Sigmoid colon (tissue), 7 donors: Measurements from ENCODE around the gene NR6A1. TPM values are rescaled to one million over a fixed set of nuclear protein-coding genes. Genes with fewer than 3 reads are reported as not detected.

Experiments
- DNase-seq: peaks from one replicate; pipeline ENCODE4 v3.0.0-alpha.2; 2019
- H3K27ac ChIP-seq, 4 donors: fragments of 200-600 bp; sonication (generic); one replicate each; pipeline ENCODE4 v1.5.1; 2016 to 2019; ENCODE audit warnings: mild to moderate bottlenecking in 1 of 4
- H3K27me3 ChIP-seq, 3 donors: fragments of 200-600 bp; sonication (generic); one replicate each; pipeline ENCODE4 v1.5.1; 2019; ENCODE audit warnings: mild to moderate bottlenecking in 1 of 3
- H3K36me3 ChIP-seq, 4 donors: fragments of 200-600 bp; sonication (generic); one replicate each; pipeline ENCODE4 v1.5.1; 2016 to 2019
- H3K4me1 ChIP-seq, 4 donors: fragments of 200-600 bp; sonication (generic); one replicate each; pipeline ENCODE4 v1.5.1; 2017 to 2019
- H3K4me3 ChIP-seq, 4 donors: fragments of 200-600 bp; sonication (generic); one replicate each; pipeline ENCODE4 v1.5.1; 2017 to 2019; ENCODE audit warnings: mild to moderate bottlenecking in 2 of 4, moderate library complexity in 1 of 4
- H3K9me3 ChIP-seq, 4 donors: fragments of 200-600 bp in 3 of 4; sonication (generic) in 3 of 4; one replicate each; pipeline versions ENCODE4 v1.5.1 to v1.6.1; 2013 to 2019
- CTCF ChIP-seq, 4 experiments: fragments of 450-650 bp in 3 of 4; fragments of 200-600 bp in 1 of 4; IDR thresholded peaks; one replicate each; pipeline ENCODE4 v1.5.1; 2016 to 2019; ENCODE audit warnings: antibody characterized with exemption in 4 of 4, mild to moderate bottlenecking in 3 of 4, moderate library complexity in 2 of 4
- EP300 ChIP-seq, 4 donors: sonication (generic); formaldehyde crosslinking; IDR thresholded peaks; one replicate each; pipeline ENCODE4 v1.6.1; 2017; ENCODE audit warnings: antibody characterized with exemption in 4 of 4
- POLR2A ChIP-seq, 2 donors: fragments of 450-650 bp; IDR thresholded peaks; one replicate each; pipeline ENCODE4 v1.6.1; 2016; ENCODE audit warnings: antibody characterized with exemption in 2 of 2, mild to moderate bottlenecking in 2 of 2, moderate library complexity in 2 of 2
- POLR2AphosphoS5 ChIP-seq, 4 donors: sonication (generic); formaldehyde crosslinking; IDR thresholded peaks; one replicate each; pipeline ENCODE4 v1.6.1; 2017; ENCODE audit warnings: antibody characterized with exemption in 4 of 4
- WGBS, 2 donors: extraction: QIAGEN DNeasy Blood & Tissue Kit; methylation state at CpG; one replicate each; pipeline ENCODE4 v1.1.7; 2013; 5-methylcytosine and 5-hydroxymethylcytosine counted together
- intact Hi-C: fragments of 100-400 bp; cut with DNase I; formaldehyde crosslinking; loops from one replicate; pipeline ENCODE4 v1.15.1; 2023
- polyA plus RNA-seq, 3 donors: library from polyadenylated mRNA; stranded (reverse); fragments of 200-250 nt; gene quantifications; one replicate each; pipeline ENCODE4 v1.2.3, GENCODE V29; 2013
- total RNA-seq, 4 donors: library from RNA; depleted of rRNA; stranded (reverse); fragments of >200 nt; gene quantifications; one replicate each; pipeline ENCODE4 v1.1.0, GENCODE V29; 2016
- donor health status: healthy with polysubstance abuse.
- donor health status: Bipolar disorder and iron deficiency.
- donor health status: healthy.

Gene NR6A1
- total and polyA plus RNA-seq, 7 donors: 0.60 to 3.0 (median 1.8) TPM

GRCh38 chr9:124767821-124768220, 3.3 kb downstream of the NR6A1 start:
- peaks cover 0 to 30% (median 19%) of the 10 kb centered on the region in 4 donors for H3K4me1 ChIP-seq
- WGBS, 2 donors: 12 to 48% methylated on average over 2 of the region's 2 CpGs
- no peak overlapping the region for H3K27ac ChIP-seq
- H3K9me3 ChIP-seq: no peaks in the 10 kb centered on the region
- H3K36me3 ChIP-seq: no peaks in the 10 kb centered on the region
- H3K4me3 ChIP-seq: no peak overlapping the region
- no peak for TF ChIP-seq EP300 (IDR thresholded peaks at IDR 0.05)
- TF ChIP-seq POLR2AphosphoS5 (IDR thresholded peaks at IDR 0.05): peak in 1 of 4 donors; percentile 3
- TF ChIP-seq POLR2A (IDR thresholded peaks at IDR 0.05): no peak
- intact Hi-C loops: no loop called here
- DNase-seq: no peak
- peaks cover 0 to 80% (median 56%) of the 10 kb centered on the region in 3 donors for H3K27me3 ChIP-seq

GRCh38 chr9:124766815-124767554, 4.1 kb downstream of the NR6A1 start:
- Histone ChIP-seq H3K4me1 (peaks cover 0 to 25% (median 15%) of the 10 kb centered on the region in 4 donors), H3K9me3 (no peaks in the 10 kb centered on the region), H3K27me3 (peaks cover 0 to 89% (median 56%) of the 10 kb centered on the region in 3 donors), H3K4me3 (no peak overlapping the region), H3K27ac (no peak overlapping the region), H3K36me3 (no peaks in the 10 kb centered on the region)
- no peak for DNase-seq
- TF ChIP-seq POLR2AphosphoS5 (IDR thresholded peaks at IDR 0.05) (no peak), EP300 (IDR thresholded peaks at IDR 0.05) (no peak), CTCF (IDR thresholded peaks at IDR 0.05) (no peak), POLR2A (IDR thresholded peaks at IDR 0.05) (no peak)
- 20 to 55% methylated on average over 4 of the region's 4 CpGs for WGBS, 2 donors
- intact Hi-C loops: no loop called here

GRCh38 chr9:124766326-124766725, 4.8 kb downstream of the NR6A1 start:
- H3K27me3 ChIP-seq: peaks cover 0 to 95% (median 56%) of the 10 kb centered on the region in 3 donors
- WGBS, 2 donors: 89 to 93% methylated on average over 1 of the region's 1 CpG
- intact Hi-C loops: no loop called here

GRCh38 chr9:124765439-124765835, 5.7 kb downstream of the NR6A1 start:
- Histone ChIP-seq H3K27me3 (peaks cover 0 to 96% (median 53%) of the 10 kb centered on the region in 3 donors), H3K4me1 (peaks cover 0 to 15% (median 11%) of the 10 kb centered on the region in 4 donors), H3K9me3 (no peaks in the 10 kb centered on the region), H3K4me3 (no peak overlapping the region), H3K36me3 (no peaks in the 10 kb centered on the region), H3K27ac (no peak overlapping the region)
- intact Hi-C loops: no loop called here
- WGBS, 2 donors: 70 to 84% methylated on average over 6 of the region's 6 CpGs
- no peak for DNase-seq
- no peak for TF ChIP-seq EP300 (IDR thresholded peaks at IDR 0.05)
- no peak for TF ChIP-seq POLR2AphosphoS5 (IDR thresholded peaks at IDR 0.05)
- no peak for TF ChIP-seq POLR2A (IDR thresholded peaks at IDR 0.05)
- no peak for TF ChIP-seq CTCF (IDR thresholded peaks at IDR 0.05)

More at GRCh38 chr9:124766326-124766725, 4.8 kb downstream of the NR6A1 start:
- Histone ChIP-seq H3K36me3 (no peaks in the 10 kb centered on the region), H3K9me3 (no peaks in the 10 kb centered on the region), H3K27ac (no peak overlapping the region), H3K4me1 (peaks cover 0 to 20% (median 15%) of the 10 kb centered on the region in 4 donors), H3K4me3 (no peak overlapping the region)
- no peak for TF ChIP-seq CTCF (IDR thresholded peaks at IDR 0.05)
- no peak for TF ChIP-seq EP300 (IDR thresholded peaks at IDR 0.05)
- no peak for TF ChIP-seq POLR2AphosphoS5 (IDR thresholded peaks at IDR 0.05)
- TF ChIP-seq POLR2A (IDR thresholded peaks at IDR 0.05): no peak
- DNase-seq: no peak

GRCh38 chr9:124764774-124765438, 6.2 kb downstream of the NR6A1 start:
- Histone ChIP-seq H3K9me3 (no peaks in the 10 kb centered on the region), H3K4me1 (peaks cover 0 to 10% (median 6%) of the 10 kb centered on the region in 4 donors), H3K27me3 (peaks cover 0 to 96% (median 48%) of the 10 kb centered on the region in 3 donors), H3K4me3 (no peak overlapping the region), H3K36me3 (no peaks in the 10 kb centered on the region), H3K27ac (no peak overlapping the region)
- intact Hi-C loops: no loop called here
- WGBS, 2 donors: 58 to 70% methylated on average over 6 of the region's 6 CpGs
- TF ChIP-seq CTCF (IDR thresholded peaks at IDR 0.05) (no peak), POLR2AphosphoS5 (IDR thresholded peaks at IDR 0.05) (peak in 1 of 4 donors; percentile 4), EP300 (IDR thresholded peaks at IDR 0.05) (no peak)
- no peak for DNase-seq
